BE2C (cell line): ENCODE data around the gene CDH13.

ENCODE experiments used
- DNase-seq: peaks from one replicate; pipeline ENCODE4 v3.0.0-alpha.2; 2020
- H3K27me3 ChIP-seq: fragments of 250-450 bp; sonication (Bioruptor Pico); 2 replicates; pipeline ENCODE4 v1.5.1; 2020; ENCODE audit warnings: mild to moderate bottlenecking
- H3K36me3 ChIP-seq: fragments of 250-450 bp; sonication (Bioruptor Pico); 2 replicates; pipeline ENCODE4 v1.5.1; 2020; ENCODE audit warnings: mild to moderate bottlenecking
- H3K4me1 ChIP-seq: fragments of 250-450 bp; sonication (Bioruptor Pico); 2 replicates; pipeline ENCODE4 v1.5.1; 2020
- H3K4me3 ChIP-seq: 2 replicates; pipeline ENCODE4 v1.5.1; 2011; ENCODE audit warnings: low read depth, low read length
- H3K9me3 ChIP-seq: fragments of 250-450 bp; sonication (Bioruptor Pico); 2 replicates; pipeline ENCODE4 v1.5.1; 2020
- CTCF ChIP-seq: IDR thresholded peaks from 2 replicates; pipeline ENCODE4 v1.5.1; 2012; ENCODE audit warnings: mild to moderate bottlenecking, low read depth, low read length

CDH13 gene

DNA sequence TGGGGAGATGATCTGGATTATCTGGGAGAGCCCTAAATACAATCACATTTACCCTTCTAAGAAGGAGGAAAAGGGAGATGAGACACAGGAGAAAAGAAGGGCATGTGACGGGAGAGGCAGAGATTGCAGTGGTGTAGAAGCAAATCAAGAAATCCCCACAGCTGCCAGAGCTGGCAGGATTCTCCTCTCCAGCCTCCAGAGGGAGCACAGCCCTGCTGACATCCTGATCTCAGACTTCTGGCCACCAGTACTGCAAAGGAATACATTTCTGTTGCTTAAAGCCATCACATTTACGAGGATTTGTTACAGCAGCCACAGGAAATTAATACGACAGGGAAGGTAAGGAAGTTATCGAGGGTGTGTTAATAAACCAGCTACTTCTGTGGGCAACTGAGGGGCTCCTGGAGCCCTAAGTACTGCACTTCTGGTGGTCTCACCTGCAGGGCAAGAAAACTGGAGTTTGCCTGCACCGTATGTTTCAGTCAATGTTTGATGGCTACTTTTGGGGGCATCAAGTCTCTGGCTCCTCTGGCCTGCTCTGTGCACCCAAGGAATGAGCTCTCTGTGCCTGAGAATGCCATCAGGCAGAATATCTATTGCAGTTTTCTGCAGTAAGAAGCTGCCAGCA lies 22.9 kb upstream of the CDH13 start:
- Histone ChIP-seq H3K27me3 (no peaks in the 10 kb centered on the region), H3K4me1 (no peaks in the 10 kb centered on the region), H3K9me3 (no peaks in the 10 kb centered on the region), H3K36me3 (no peaks in the 10 kb centered on the region), H3K4me3 (no peak overlapping the region)
- peak; percentile 10; the same call in 1 of the 2 replicates for TF ChIP-seq CTCF
- DNase-seq: no peak

DNA sequence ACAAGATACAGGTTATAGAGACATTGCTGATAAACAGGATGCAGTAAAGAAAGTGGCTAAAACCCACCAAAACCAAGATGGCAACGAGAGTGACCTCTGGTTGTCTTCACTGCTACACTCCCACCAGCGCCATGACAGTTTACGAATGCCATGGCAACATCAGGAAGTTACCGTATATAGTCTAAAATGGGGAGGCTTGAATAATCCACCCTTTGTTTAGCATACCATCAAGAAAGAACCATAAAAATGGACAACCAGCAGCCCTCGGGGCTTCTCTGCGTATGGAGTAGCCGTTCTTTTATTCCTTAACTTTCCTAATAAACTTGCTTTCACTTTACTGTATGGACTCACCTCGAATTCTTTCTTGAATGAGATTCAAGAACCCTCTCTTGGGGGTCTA lies 21.7 kb upstream of the CDH13 start:
- no peaks in the 10 kb centered on the region for H3K36me3 ChIP-seq
- H3K4me3 ChIP-seq: no peak overlapping the region
- DNase-seq: no peak
- no peaks in the 10 kb centered on the region for H3K9me3 ChIP-seq
- no peaks in the 10 kb centered on the region for H3K4me1 ChIP-seq
- H3K27me3 ChIP-seq: no peaks in the 10 kb centered on the region
- TF ChIP-seq CTCF: no peak

GRCh38 chr16:82605863-82606620 lies 20.7 kb upstream of the CDH13 start:
- Histone ChIP-seq H3K4me1 (no peaks in the 10 kb centered on the region), H3K36me3 (no peaks in the 10 kb centered on the region), H3K27me3 (no peaks in the 10 kb centered on the region), H3K4me3 (no peak overlapping the region), H3K9me3 (no peaks in the 10 kb centered on the region)
- no peak for DNase-seq
- no peak for TF ChIP-seq CTCF

DNA sequence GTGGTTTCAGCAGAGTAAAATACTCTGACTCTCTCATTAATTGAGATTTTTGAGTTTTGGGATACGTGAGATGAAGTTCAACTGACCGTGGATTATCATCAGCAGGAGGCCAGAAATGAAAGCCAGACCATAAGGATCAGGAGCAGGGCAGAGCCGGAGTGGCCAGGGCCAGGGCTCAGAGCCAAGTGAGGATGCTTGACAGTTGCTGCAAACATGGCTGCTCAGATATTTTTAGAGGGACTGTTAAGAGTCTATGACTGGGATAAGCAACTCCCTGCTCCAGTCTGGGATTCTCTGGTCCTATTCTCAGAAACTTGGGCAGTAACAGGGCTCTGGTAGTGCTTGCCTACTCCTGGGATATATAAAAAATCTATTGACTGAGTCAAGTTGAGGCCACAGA lies 17.6 kb upstream of the CDH13 start:
- Histone ChIP-seq H3K4me3 (no peak overlapping the region), H3K27me3 (no peaks in the 10 kb centered on the region), H3K36me3 (no peaks in the 10 kb centered on the region), H3K9me3 (no peaks in the 10 kb centered on the region), H3K4me1 (no peaks in the 10 kb centered on the region)
- no peak for TF ChIP-seq CTCF
- DNase-seq: no peak

- H3K9me3 ChIP-seq: no peaks in the 10 kb centered on the region
- H3K4me1 ChIP-seq: no peaks in the 10 kb centered on the region
- H3K36me3 ChIP-seq: no peaks in the 10 kb centered on the region
- H3K27me3 ChIP-seq: no peaks in the 10 kb centered on the region
- no peak for DNase-seq
- H3K4me3 ChIP-seq: no peak overlapping the region
- TF ChIP-seq CTCF: no peak
Observed at GRCh38 chr16:82612263-82612662, 14.5 kb upstream of the CDH13 start.

DNA sequence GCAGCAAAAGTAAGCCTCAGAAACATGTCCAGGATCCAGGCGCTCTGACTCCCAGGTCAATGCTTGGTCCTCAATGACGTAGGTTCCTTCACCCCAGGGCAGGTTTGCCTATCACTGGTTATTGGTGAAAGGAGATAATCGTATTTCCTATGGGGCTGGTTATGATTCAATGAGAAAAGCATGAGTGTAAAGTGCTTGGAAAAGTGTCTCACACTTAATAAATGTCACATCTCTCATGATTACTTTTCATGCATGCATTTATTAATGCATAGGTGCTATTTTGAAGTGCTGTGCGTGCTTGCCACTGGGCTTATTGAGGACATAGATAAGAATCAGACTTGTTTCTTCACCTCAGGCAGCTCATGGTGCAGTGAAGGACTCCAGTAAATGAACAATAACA lies 10.4 kb upstream of the CDH13 start:
- H3K4me1 ChIP-seq: no peaks in the 10 kb centered on the region
- no peaks in the 10 kb centered on the region for H3K9me3 ChIP-seq
- TF ChIP-seq CTCF: no peak
- H3K4me3 ChIP-seq: no peak overlapping the region
- H3K27me3 ChIP-seq: no peaks in the 10 kb centered on the region
- no peak for DNase-seq
- no peaks in the 10 kb centered on the region for H3K36me3 ChIP-seq
